ENCODE results near the gene MRPL34.

MRPL34 gene

GRCh38 chr19:17311455-17312188, 6.0 kb downstream of the MRPL34 start:
- Histone ChIP-seq H2AFZ (ENCODE audit: low read depth) (no peak overlapping the region), H3K36me3 (ENCODE audit: insufficient read depth) (no peaks in the 10 kb centered on the region), H3K79me2 (ENCODE audit: insufficient read depth, low read depth) (peaks cover 34% of the 10 kb centered on the region), H4K20me1 (ENCODE audit: insufficient read depth) (no peaks in the 10 kb centered on the region), H3K27me3 (ENCODE audit: insufficient read depth, low read depth) (no peaks in the 10 kb centered on the region), H3K4me3 (IDR thresholded peaks at IDR 0.05; ENCODE audit: insufficient read depth, low read depth, low read length) (no peak overlapping the region), H3K4me1 (ENCODE audit: low read depth, poor library complexity, severe bottlenecking) (peaks cover 19% of the 10 kb centered on the region), H3K4me2 (no peak overlapping the region), H3K9ac (no peak overlapping the region), H3K27ac (no peak overlapping the region)
- no peak for TF ChIP-seq CTCF (conservative IDR thresholded peaks at IDR 0.05; ENCODE audit: low read depth, low read length)

- H2AFZ ChIP-seq (ENCODE audit: low read depth) = no peak overlapping the region
- H3K27ac ChIP-seq = no peak overlapping the region
- no peak overlapping the region for H3K4me3 ChIP-seq (IDR thresholded peaks at IDR 0.05; ENCODE audit: insufficient read depth, low read depth, low read length)
- H3K9ac ChIP-seq = no peak overlapping the region
- no peaks in the 10 kb centered on the region for H3K27me3 ChIP-seq (ENCODE audit: insufficient read depth, low read depth)
- no peaks in the 10 kb centered on the region for H4K20me1 ChIP-seq (ENCODE audit: insufficient read depth)
- peaks cover 12% of the 10 kb centered on the region for H3K4me1 ChIP-seq (ENCODE audit: low read depth, poor library complexity, severe bottlenecking)
- TF ChIP-seq CTCF (conservative IDR thresholded peaks at IDR 0.05; ENCODE audit: low read depth, low read length) = no peak
- no peaks in the 10 kb centered on the region for H3K36me3 ChIP-seq (ENCODE audit: insufficient read depth)
- H3K4me2 ChIP-seq = no peak overlapping the region
- peaks cover 26% of the 10 kb centered on the region for H3K79me2 ChIP-seq (ENCODE audit: insufficient read depth, low read depth)
These were observed 6.8 kb downstream of the MRPL34 start for GRCh38 chr19:17312189-17313113.

GRCh38 chr19:17314007-17314593, 8.4 kb downstream of the MRPL34 start:
- TF ChIP-seq CTCF (conservative IDR thresholded peaks at IDR 0.05; ENCODE audit: low read depth, low read length) = no peak
- no peak overlapping the region for H3K4me2 ChIP-seq
- no peak overlapping the region for H2AFZ ChIP-seq (ENCODE audit: low read depth)
- H3K27ac ChIP-seq = no peak overlapping the region
- H3K27me3 ChIP-seq (ENCODE audit: insufficient read depth, low read depth) = no peaks in the 10 kb centered on the region
- H3K4me3 ChIP-seq (IDR thresholded peaks at IDR 0.05; ENCODE audit: insufficient read depth, low read depth, low read length) = no peak overlapping the region
- H3K4me1 ChIP-seq (ENCODE audit: low read depth, poor library complexity, severe bottlenecking) = peaks cover 12% of the 10 kb centered on the region
- no peak overlapping the region for H3K9ac ChIP-seq
- peaks cover 19% of the 10 kb centered on the region for H3K79me2 ChIP-seq (ENCODE audit: insufficient read depth, low read depth)
- no peaks in the 10 kb centered on the region for H4K20me1 ChIP-seq (ENCODE audit: insufficient read depth)
- H3K36me3 ChIP-seq (ENCODE audit: insufficient read depth) = no peaks in the 10 kb centered on the region

- Histone ChIP-seq H3K27ac (no peak overlapping the region), H3K9ac (no peak overlapping the region), H3K4me1 (ENCODE audit: low read depth, poor library complexity, severe bottlenecking) (no peaks in the 10 kb centered on the region), H3K4me3 (IDR thresholded peaks at IDR 0.05; ENCODE audit: insufficient read depth, low read depth, low read length) (no peak overlapping the region), H3K27me3 (ENCODE audit: insufficient read depth, low read depth) (no peaks in the 10 kb centered on the region), H2AFZ (ENCODE audit: low read depth) (no peak overlapping the region), H4K20me1 (ENCODE audit: insufficient read depth) (no peaks in the 10 kb centered on the region), H3K79me2 (ENCODE audit: insufficient read depth, low read depth) (no peaks in the 10 kb centered on the region), H3K36me3 (ENCODE audit: insufficient read depth) (no peaks in the 10 kb centered on the region), H3K4me2 (no peak overlapping the region)
- TF ChIP-seq CTCF (conservative IDR thresholded peaks at IDR 0.05; ENCODE audit: low read depth, low read length) = no peak
These were observed 13.3 kb downstream of the MRPL34 start for GRCh38 chr19:17318966-17319365.

Measured in KMS-11 (cell line).